ENCODE results near the gene SLIT3.
"Not testable (repeated sequence)": the region's sequence is repeated elsewhere in the genome, so short reads cannot be mapped to it uniquely, and the experiment has no call there.

Gene SLIT3

GRCh38 chr5:169152453-169152852, 148.5 kb downstream of the SLIT3 start:
- H3K36me3 Mint-ChIP-seq (ENCODE audit: low read depth): no peaks in the 10 kb centered on the region
- no peaks in the 10 kb centered on the region for H3K4me1 Mint-ChIP-seq (ENCODE audit: low read depth)
- no peak for DNase-seq
- H3K27ac Mint-ChIP-seq: no peak overlapping the region
- H3K27me3 Mint-ChIP-seq: peaks cover 17% of the 10 kb centered on the region
- H3K9me3 Mint-ChIP-seq: peaks cover 4% of the 10 kb centered on the region
- H3K4me3 Mint-ChIP-seq: no peak overlapping the region

GRCh38 chr5:169151051-169151805, 149.7 kb downstream of the SLIT3 start:
- no peaks in the 10 kb centered on the region for H3K4me1 Mint-ChIP-seq (ENCODE audit: low read depth)
- no peak for DNase-seq
- no peak overlapping the region for H3K27ac Mint-ChIP-seq
- H3K9me3 Mint-ChIP-seq: no peaks in the 10 kb centered on the region
- H3K4me3 Mint-ChIP-seq: no peak overlapping the region
- no peaks in the 10 kb centered on the region for H3K36me3 Mint-ChIP-seq (ENCODE audit: low read depth)
- H3K27me3 Mint-ChIP-seq: peaks cover 17% of the 10 kb centered on the region

- H3K27ac Mint-ChIP-seq: no peak overlapping the region
- no peak for DNase-seq
- H3K4me3 Mint-ChIP-seq: no peak overlapping the region
- peaks cover 13% of the 10 kb centered on the region for H3K27me3 Mint-ChIP-seq
- H3K36me3 Mint-ChIP-seq (ENCODE audit: low read depth): no peaks in the 10 kb centered on the region
- H3K9me3 Mint-ChIP-seq: no peaks in the 10 kb centered on the region
- H3K4me1 Mint-ChIP-seq (ENCODE audit: low read depth): no peaks in the 10 kb centered on the region
Observed at GRCh38 chr5:169150108-169150507, 150.8 kb downstream of the SLIT3 start.

GRCh38 chr5:169149317-169149716, 151.6 kb downstream of the SLIT3 start:
- Mint-ChIP-seq H3K27ac (no peak overlapping the region), H3K36me3 (ENCODE audit: low read depth) (no peaks in the 10 kb centered on the region), H3K27me3 (peaks cover 8% of the 10 kb centered on the region), H3K4me1 (ENCODE audit: low read depth) (no peaks in the 10 kb centered on the region), H3K4me3 (no peak overlapping the region), H3K9me3 (no peaks in the 10 kb centered on the region)
- no peak for DNase-seq

- H3K27me3 Mint-ChIP-seq: peaks cover under 1% of the 10 kb centered on the region
- H3K36me3 Mint-ChIP-seq (ENCODE audit: low read depth): no peaks in the 10 kb centered on the region
- H3K4me1 Mint-ChIP-seq (ENCODE audit: low read depth): no peaks in the 10 kb centered on the region
- H3K27ac Mint-ChIP-seq: no peak overlapping the region
- no peaks in the 10 kb centered on the region for H3K9me3 Mint-ChIP-seq
- DNase-seq: no peak
- no peak overlapping the region for H3K4me3 Mint-ChIP-seq
Observed at GRCh38 chr5:169148138-169148740, 152.7 kb downstream of the SLIT3 start.

GRCh38 chr5:169147534-169147933, 153.4 kb downstream of the SLIT3 start:
- Mint-ChIP-seq H3K27me3 (no peaks in the 10 kb centered on the region), H3K9me3 (no peaks in the 10 kb centered on the region), H3K4me3 (no peak overlapping the region), H3K4me1 (ENCODE audit: low read depth) (no peaks in the 10 kb centered on the region), H3K36me3 (ENCODE audit: low read depth) (no peaks in the 10 kb centered on the region), H3K27ac (no peak overlapping the region)
- no peak for DNase-seq

GRCh38 chr5:169146158-169146557, 154.8 kb downstream of the SLIT3 start:
- DNase-seq: no peak
- H3K36me3 Mint-ChIP-seq (ENCODE audit: low read depth): no peaks in the 10 kb centered on the region
- no peaks in the 10 kb centered on the region for H3K9me3 Mint-ChIP-seq
- H3K27me3 Mint-ChIP-seq: no peaks in the 10 kb centered on the region
- no peak overlapping the region for H3K27ac Mint-ChIP-seq
- no peaks in the 10 kb centered on the region for H3K4me1 Mint-ChIP-seq (ENCODE audit: low read depth)
- no peak overlapping the region for H3K4me3 Mint-ChIP-seq

GRCh38 chr5:169142264-169142970, 158.5 kb downstream of the SLIT3 start:
- no peak for DNase-seq
- Mint-ChIP-seq H3K27ac (no peak overlapping the region), H3K4me1 (ENCODE audit: low read depth) (no peaks in the 10 kb centered on the region), H3K9me3 (no peaks in the 10 kb centered on the region), H3K36me3 (ENCODE audit: low read depth) (no peaks in the 10 kb centered on the region), H3K27me3 (peaks cover 6% of the 10 kb centered on the region), H3K4me3 (no peak overlapping the region)

GRCh38 chr5:169140215-169140614, 160.7 kb downstream of the SLIT3 start:
- H3K27ac Mint-ChIP-seq: not testable (repeated sequence)

GRCh38 chr5:169139480-169140050, 161.4 kb downstream of the SLIT3 start:
- DNase-seq: no peak
- Mint-ChIP-seq H3K4me3 (no peak overlapping the region), H3K9me3 (no peaks in the 10 kb centered on the region), H3K36me3 (ENCODE audit: low read depth) (no peaks in the 10 kb centered on the region), H3K27me3 (peaks cover 6% of the 10 kb centered on the region), H3K4me1 (ENCODE audit: low read depth) (no peaks in the 10 kb centered on the region), H3K27ac (no peak overlapping the region)

More at GRCh38 chr5:169140215-169140614, 160.7 kb downstream of the SLIT3 start:
- not testable (repeated sequence) for H3K4me1 Mint-ChIP-seq (ENCODE audit: low read depth); DNase-seq; H3K4me3 Mint-ChIP-seq; H3K27me3 Mint-ChIP-seq; H3K9me3 Mint-ChIP-seq; H3K36me3 Mint-ChIP-seq (ENCODE audit: low read depth)

- no peaks in the 10 kb centered on the region for H3K4me1 Mint-ChIP-seq (ENCODE audit: low read depth)
- DNase-seq: no peak
- no peaks in the 10 kb centered on the region for H3K36me3 Mint-ChIP-seq (ENCODE audit: low read depth)
- H3K27me3 Mint-ChIP-seq: peaks cover under 1% of the 10 kb centered on the region
- no peak overlapping the region for H3K4me3 Mint-ChIP-seq
- no peaks in the 10 kb centered on the region for H3K9me3 Mint-ChIP-seq
- no peak overlapping the region for H3K27ac Mint-ChIP-seq
Observed at GRCh38 chr5:169133531-169133930, 167.4 kb downstream of the SLIT3 start.

- no peak overlapping the region for H3K4me3 Mint-ChIP-seq
- H3K27ac Mint-ChIP-seq: no peak overlapping the region
- H3K36me3 Mint-ChIP-seq (ENCODE audit: low read depth): no peaks in the 10 kb centered on the region
- no peaks in the 10 kb centered on the region for H3K4me1 Mint-ChIP-seq (ENCODE audit: low read depth)
- no peak for DNase-seq
- H3K27me3 Mint-ChIP-seq: no peaks in the 10 kb centered on the region
- H3K9me3 Mint-ChIP-seq: no peaks in the 10 kb centered on the region
Observed at GRCh38 chr5:169132302-169132660, 168.7 kb downstream of the SLIT3 start.

- DNase-seq: no peak
- no peaks in the 10 kb centered on the region for H3K36me3 Mint-ChIP-seq (ENCODE audit: low read depth)
- H3K4me3 Mint-ChIP-seq: no peak overlapping the region
- no peaks in the 10 kb centered on the region for H3K27me3 Mint-ChIP-seq
- no peaks in the 10 kb centered on the region for H3K4me1 Mint-ChIP-seq (ENCODE audit: low read depth)
- no peak overlapping the region for H3K27ac Mint-ChIP-seq
- no peaks in the 10 kb centered on the region for H3K9me3 Mint-ChIP-seq
Observed at GRCh38 chr5:169131616-169132301, 169.2 kb downstream of the SLIT3 start.

- H3K4me3 Mint-ChIP-seq: no peak overlapping the region
- no peaks in the 10 kb centered on the region for H3K4me1 Mint-ChIP-seq (ENCODE audit: low read depth)
- no peak for DNase-seq
- H3K27ac Mint-ChIP-seq: no peak overlapping the region
- no peaks in the 10 kb centered on the region for H3K36me3 Mint-ChIP-seq (ENCODE audit: low read depth)
- no peaks in the 10 kb centered on the region for H3K9me3 Mint-ChIP-seq
- H3K27me3 Mint-ChIP-seq: no peaks in the 10 kb centered on the region
Observed at GRCh38 chr5:169128679-169129078, 172.3 kb downstream of the SLIT3 start.

All from activated T-cell treated with anti-CD3 and anti-CD28 coated beads, Interleukin-2, amount 50 U/mL, for 24 hours (primary cell).